NCI-H2196 (cell line): ENCODE results near the gene TPCN2.
"Not testable (repeated sequence)": the region's sequence is repeated elsewhere in the genome, so short reads cannot be mapped to it uniquely, and the experiment has no call there.

ENCODE experiments used
- DNase-seq: peaks from one replicate; lab custom pipeline; 2025; ENCODE audit not compliant: unreplicated experiment; lab: John Stamatoyannopoulos, UW

The TPCN2 gene

DNA sequence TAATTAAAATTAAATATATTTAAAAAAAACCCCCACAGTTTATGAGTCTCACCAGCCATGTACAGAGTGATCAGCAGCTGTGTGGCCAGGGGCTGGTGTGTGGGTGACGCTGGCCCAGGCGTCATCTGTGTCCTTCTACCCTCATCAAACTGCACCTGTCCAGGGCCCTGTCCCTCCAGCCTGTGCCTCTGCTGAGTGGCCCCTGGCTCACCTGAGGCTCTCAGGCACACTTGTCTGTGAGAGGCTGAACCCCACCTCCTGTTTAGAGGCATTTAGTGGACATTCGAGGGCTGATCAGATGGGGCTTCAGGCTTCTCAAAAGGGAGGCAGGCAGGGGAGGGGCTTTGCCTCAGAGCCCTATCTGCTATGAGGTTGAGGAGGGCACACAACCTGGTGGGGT lies 77.1 kb downstream of the TPCN2 start:
- DNase-seq, result no peak

DNA sequence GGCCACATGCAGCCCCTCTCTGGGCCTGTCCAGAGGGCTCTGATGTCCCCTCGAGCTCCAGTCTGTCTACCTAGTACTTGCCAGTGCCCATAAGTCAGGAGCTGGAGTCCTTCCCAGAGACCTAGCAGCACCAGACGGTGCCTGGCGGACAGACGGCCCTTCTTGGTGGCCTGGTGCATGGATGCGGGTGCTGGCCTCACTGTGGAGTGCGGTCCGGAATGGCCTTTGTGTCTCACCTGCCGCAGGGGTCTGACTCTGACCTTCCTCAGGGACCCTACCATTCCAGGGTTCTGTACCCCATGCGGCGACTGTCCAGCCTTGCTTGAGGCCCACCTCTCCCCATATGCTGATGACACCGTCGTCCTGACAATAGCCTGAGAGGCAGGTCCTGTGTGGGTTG lies 77.6 kb downstream of the TPCN2 start:
- DNase-seq, result no peak

DNA sequence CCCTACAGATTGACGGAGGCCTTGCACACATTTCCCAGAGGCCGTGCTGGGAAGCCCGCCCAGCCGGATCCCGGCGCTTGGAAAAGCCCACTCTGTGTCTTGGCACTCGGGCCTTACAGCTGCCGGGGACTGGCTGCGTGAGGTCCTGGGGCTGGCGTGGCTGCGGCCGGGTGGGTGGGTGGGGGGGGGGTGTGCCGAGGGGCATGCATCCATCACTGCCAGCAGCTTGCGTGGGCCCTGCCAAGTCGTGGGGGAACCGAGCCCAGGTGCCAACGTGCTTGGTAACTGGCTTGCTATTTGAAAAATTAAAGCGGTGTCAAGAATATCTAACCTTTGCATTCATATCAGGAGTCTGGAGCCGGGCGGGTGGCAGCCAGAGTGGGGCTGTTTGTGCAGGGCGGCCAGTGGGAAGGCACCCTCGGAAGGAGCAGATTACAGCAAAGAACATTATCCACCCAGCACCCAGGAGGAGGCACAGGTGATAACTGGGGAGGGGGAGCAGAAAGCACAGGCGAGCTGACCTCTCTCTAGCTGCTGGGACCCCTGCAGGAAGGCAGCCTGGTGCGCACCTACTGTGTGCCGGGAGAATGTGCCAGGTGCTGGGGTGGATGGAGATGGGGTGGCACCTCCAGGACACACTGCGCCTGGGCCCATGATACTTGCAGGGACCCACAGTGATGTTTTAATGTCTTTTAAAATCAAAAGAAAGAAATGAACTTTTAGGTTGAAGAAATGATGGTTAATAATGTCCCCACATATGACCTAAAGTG lies 78.5 kb downstream of the TPCN2 start:
- DNase-seq, result no peak

- DNase-seq, result no peak
Measured at GRCh38 chr11:69127884-69128283, 79.2 kb downstream of the TPCN2 start.

GRCh38 chr11:69129053-69129452 lies 80.3 kb downstream of the TPCN2 start:
- no peak for DNase-seq

DNA sequence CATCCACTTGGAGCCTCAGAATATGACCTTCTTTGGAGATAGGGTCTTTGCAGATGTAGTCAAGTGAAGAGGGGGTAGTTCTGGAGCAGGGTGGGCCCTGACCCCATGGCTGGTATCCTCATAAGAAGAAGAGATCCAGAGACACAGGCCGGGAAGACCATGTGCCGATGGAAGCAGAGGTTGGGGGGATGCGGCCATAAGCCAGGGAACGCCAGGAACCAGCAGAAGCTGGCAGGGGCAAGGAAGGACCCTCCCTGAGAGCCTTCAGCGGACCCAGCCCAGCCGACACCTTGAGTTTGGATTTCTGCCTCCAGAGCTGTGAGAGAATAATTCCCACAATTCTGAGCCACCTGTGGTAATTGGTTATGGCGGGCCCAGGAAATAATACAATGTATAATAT lies 80.9 kb downstream of the TPCN2 start:
- DNase-seq, result no peak

DNA sequence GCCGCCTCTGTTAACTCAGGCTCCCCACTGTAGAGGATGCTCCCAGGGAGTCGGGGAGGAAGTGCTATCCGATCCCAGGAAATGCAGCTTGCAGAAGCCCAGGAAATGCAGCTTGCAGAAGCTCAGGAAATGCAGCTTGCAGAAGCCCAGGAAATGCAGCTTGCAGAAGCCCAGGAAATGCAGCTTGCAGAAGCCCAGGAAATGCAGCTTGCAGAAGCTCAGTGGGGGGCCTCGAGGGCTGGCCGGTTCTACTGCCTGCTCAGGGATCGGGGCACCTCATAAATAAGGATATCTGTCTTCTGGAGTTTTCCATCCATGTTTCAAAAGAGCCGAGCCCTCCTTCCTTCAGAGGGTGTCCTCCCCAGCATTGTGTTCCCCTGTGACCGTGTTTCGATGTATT lies 81.9 kb downstream of the TPCN2 start:
- no peak for DNase-seq

- DNase-seq, result no peak
Measured at GRCh38 chr11:69131121-69131566, 82.4 kb downstream of the TPCN2 start.

- DNase-seq, result peak; percentile 81
Measured at GRCh38 chr11:69131644-69132300, 83.0 kb downstream of the TPCN2 start.

- DNase-seq, result no peak
Measured at GRCh38 chr11:69132301-69132670, 83.6 kb downstream of the TPCN2 start.

- DNase-seq, result no peak
Measured at GRCh38 chr11:69133251-69133650, 84.5 kb downstream of the TPCN2 start.

DNA sequence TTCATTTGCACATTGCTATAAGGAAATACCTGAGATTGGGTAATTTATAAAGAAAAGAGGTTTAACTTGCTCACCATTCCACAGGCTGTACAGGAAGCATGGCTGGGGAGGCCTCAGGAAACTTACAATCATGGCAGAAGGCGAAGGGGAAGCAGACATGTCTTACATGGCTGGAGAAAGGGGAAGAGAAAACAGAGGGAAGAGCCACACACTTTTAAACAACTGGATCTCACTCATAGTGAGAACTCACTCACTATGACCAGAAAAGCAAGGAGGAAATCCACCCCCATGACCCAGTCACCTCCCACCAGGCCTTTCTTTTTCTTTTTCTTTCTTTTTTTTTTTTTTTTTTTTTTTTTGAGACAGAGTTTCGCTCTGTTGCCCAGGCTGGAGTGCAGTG lies 85.5 kb downstream of the TPCN2 start:
- not testable (repeated sequence) for DNase-seq

- DNase-seq, result no peak
Measured at GRCh38 chr11:69134957-69135356, 86.2 kb downstream of the TPCN2 start.

DNA sequence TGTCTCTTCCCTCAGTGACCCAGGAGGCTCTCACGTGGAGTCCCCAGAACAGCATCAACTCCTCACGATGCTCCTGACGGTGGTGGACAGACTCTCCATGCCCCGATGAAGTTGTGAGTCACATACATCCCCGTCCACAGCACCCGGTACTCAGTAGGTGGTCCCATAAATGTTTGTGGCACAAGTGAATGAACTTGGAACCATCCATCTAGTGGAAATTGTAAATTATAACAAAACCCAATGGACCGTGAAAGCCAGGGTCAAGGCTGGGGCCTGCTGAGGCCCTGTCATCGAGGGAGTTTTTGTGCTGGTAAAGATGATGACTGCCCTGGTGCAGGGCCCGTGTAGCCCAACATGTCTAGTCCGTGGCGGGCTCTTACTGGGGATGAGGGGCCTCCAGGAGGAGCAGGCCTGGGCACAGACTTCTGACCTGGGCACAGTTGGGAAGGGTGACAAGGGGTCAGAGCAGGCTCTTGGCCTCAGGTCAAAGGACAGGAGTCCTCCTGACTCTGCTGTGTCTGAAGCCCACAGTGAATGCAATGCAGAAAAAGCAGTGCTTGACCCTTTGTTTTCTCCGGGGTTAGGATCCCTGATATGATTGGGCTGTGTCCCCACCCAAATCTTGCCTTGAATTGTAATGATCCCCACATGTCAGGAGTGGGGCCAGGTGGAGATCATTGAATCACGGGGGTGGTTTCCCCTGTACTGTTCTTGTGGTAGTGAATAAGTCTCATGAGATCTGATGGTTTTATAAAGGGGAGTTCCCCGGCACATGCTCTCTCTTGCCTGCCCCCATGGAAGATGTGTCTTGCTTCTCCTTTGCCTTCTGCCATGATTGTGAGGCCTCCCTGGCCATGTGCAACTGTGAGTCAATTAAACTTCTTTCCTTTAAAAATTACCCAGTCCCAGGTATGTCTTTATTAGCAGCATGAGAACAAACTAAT lies 87.0 kb downstream of the TPCN2 start:
- no peak for DNase-seq

DNA sequence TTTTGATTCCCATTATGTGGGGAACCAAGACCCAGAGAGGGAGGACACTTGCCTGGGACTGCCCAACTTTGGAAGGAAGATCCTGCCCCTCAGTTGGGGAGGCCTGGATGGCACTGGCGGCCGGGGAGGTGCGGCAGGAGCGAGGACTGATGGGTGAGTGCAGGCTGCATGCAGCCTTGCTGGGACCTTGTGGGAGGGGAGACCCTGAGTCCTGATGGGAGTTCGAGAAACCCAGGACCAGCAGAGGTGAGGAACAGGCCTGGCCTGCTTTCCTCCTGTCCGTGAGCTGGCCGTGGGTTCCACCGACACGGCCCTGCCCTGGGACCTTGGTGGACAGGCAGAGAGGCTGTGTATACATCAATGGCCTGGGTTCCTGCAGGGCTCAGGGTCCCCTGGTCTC lies 87.7 kb downstream of the TPCN2 start:
- no peak for DNase-seq

DNA sequence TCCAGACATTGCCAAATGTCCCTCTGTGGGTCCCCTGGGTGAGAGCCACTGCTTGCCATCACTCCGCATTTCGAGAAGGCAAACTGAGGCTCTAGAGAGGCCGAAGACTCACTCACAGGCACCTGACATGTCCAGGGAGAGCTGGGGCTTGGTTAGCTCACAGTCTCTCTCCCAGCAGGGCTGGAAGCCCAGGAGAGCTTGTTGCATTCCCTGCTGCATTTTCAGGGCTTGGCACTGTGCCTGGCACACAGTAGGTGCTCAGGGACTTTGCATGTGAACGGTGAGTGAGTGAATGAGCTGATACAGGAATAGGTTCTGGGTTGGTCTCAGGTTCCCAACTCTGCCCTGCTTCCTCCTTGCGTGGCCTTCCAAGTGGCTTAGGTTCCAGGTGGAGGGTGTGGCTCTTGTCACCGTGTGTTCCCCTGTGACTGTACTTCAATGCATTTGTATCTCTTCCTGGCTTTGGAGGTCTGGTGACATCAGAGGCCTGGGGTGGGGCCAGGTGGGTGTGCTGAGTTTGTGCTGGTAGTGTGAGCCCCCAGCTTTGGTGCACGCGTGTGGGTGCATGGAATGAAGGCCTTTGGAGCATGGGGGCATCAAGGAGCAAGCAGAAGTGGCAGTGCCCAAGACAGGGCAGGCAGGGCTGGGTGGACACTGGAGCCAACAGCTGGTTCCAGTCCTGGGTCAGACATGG lies 88.6 kb downstream of the TPCN2 start:
- DNase-seq, result no peak

- no peak for DNase-seq
Measured at GRCh38 chr11:69138265-69138664, 89.5 kb downstream of the TPCN2 start.

DNA sequence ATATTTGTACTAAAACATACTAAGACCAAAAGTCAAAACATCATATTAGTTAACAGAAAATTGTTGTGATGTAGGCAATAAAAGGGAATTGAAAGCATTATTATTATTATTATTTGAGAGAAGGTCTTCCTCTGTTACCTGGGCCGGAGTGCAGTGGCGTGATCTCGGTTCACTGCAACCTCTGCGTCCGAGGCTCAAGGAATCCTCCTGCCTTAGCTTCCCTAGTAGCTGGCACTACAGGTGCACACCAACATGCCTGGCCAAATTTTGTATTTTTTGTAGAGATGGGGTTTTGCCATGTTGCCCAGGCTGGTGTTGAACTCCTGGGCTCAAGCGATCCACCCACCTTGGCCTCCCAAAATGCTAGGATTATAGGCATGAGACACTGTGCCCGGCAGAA lies 91.4 kb downstream of the TPCN2 start:
- not testable (repeated sequence) for DNase-seq

DNA sequence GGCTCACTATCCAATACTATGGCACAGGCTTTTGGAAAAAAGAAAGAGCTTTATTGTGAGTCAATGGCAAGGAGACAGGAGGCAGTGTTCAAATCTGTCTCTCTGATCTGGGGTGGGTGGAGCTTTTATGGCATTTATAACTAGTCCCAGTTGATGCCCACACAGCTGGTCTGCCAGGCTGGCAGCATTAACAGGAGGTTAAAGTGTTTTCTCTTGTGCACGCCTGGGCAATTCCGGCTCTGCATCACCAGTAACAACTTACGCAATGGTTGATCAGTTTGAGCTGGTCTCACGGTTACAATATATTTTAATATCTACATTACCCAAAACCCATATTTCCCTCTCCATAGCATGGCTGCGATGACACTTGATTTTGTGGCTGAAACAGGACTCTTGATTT lies 91.9 kb downstream of the TPCN2 start:
- no peak for DNase-seq

GRCh38 chr11:69141742-69142141 lies 93.0 kb downstream of the TPCN2 start:
- no peak for DNase-seq

DNA sequence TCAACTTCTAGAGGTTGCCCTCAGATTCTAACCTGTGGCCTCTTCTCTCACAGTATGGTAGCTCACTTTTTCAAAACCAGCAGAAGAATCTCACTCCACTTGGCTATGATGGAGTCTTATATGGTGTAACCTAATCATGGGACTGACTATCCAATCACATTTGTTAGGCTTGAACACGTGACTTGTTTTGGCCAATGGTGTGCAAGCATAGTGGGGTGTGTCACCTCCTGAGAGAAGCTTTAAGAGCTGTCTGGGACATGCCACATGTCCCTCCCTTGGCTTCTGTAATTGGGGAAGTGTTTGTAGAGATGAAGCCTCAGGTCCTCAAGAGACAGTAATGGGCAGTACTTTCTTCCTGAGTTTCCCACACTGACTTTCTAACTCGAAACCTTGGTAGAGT lies 94.2 kb downstream of the TPCN2 start:
- no peak for DNase-seq
